Left colon (tissue), 2 donors: ENCODE results near the gene ZFPM1. TPM values are rescaled to one million over a fixed set of nuclear protein-coding genes. Genes with fewer than 3 reads are reported as not detected.

ENCODE experiments used
- ATAC-seq: fragments of 200-7000 bp; cut with Tn5 transposase; one replicate; pipeline ENCODE4 v1.9.1; 2020; ENCODE audit warnings: mild to moderate bottlenecking, moderate library complexity
- DNase-seq, 2 donors: peaks; one replicate each; pipeline ENCODE4 v3.0.0-alpha.2; 2020
- intact Hi-C, 2 donors: fragments of 100-400 bp; cut with DNase I in 1 of 2; cut with micrococcal nuclease in 1 of 2; formaldehyde crosslinking; loops; one replicate each; pipeline versions ENCODE4 v1.11.2 to v1.14.0; 2022; cut with DNase I, micrococcal nuclease
- total RNA-seq, 2 donors: library from RNA; stranded (reverse); fragmentation: NEBNext Ultra II Directional; extraction: Animal tissue kit (Norgen Biotek cat#: 25700); gene quantifications; one replicate each; pipeline ENCODE4 v1.2.1, GENCODE V29; 2021
- donor health status: DM: no; HTN: no; CAD: no.
- donor health status: DM: yes; HTN: yes; CAD: no.

ZFPM1 gene
- total RNA-seq, 2 donors from 2014 or later: 8.0 to 11.3 TPM

GRCh38 chr16:88415713-88416323, 37.3 kb upstream of the ZFPM1 start:
- intact Hi-C loops: no loop called here
- DNase-seq (no peak), ATAC-seq (peak; percentile 16)

GRCh38 chr16:88416686-88417085, 36.4 kb upstream of the ZFPM1 start:
- no peak for DNase-seq
- ATAC-seq: no peak
- intact Hi-C loops: no loop called here

GRCh38 chr16:88417684-88418476, 35.2 kb upstream of the ZFPM1 start:
- ATAC-seq (no peak), DNase-seq (no peak)
- intact Hi-C loops: no loop called here

DNA sequence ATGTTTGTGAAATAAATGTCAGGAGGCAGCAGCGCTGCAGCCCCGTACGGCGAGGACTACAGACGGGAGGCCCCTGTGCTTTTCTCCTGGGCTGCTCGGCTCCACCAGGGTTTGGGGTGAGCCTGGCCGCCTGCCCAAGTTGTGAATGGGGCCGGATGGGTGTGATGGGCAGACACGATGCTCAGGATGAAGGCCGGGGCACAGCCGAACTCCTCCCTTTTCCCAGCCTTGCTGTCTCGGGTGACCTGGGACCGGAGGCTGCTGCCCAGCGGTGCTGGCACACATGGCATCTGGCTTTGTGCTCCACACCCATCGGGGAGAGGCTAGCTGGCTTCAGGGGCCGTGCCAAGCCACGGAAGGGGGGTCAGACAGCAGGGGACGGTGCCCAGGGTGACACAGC, 34.2 kb upstream of the ZFPM1 start:
- DNase-seq (no peak), ATAC-seq (no peak)
- intact Hi-C loops: no loop called here

DNA sequence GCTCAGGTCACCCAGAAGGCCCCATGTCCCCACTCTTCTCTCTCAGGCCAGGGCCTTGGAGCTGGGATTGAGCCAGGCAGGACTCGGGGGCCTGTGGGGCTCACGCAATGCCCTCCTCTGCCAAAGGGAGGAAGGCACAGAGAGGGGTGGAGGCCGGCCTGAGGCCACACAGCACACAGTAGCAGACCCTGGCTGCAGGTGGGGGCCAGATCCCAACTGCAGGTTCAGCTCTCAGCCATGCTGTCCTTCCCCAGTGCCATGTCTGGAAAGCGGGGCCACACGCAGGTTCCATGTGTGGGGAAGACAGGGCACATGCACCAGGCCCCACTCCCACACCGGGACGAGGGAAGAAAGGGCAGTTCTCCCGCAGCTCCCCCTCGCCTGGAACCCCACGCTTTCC, 33.3 kb upstream of the ZFPM1 start:
- DNase-seq (no peak), ATAC-seq (no peak)
- intact Hi-C loops: no loop called here

DNA sequence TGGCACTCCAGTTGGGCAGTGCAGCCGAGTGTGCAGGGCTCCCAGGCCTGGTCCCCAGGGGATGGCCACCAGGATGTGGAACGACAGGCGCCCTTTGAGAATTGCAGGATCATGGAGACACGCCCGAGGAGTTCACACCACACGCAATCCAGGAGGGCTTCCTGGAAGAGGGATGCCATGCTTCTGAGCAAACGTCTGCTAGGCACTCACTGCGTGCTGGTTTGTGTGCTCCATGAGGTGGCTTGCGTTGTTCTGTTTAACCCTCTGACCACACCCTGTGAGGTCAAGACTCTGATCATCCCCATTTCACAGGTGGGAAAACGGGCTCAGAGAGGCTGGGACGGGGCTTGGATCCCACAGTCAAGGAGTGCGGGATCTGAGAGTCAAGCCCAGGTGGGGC, 32.6 kb upstream of the ZFPM1 start:
- DNase-seq (no peak), ATAC-seq (no peak)
- intact Hi-C loops: no loop called here

DNA sequence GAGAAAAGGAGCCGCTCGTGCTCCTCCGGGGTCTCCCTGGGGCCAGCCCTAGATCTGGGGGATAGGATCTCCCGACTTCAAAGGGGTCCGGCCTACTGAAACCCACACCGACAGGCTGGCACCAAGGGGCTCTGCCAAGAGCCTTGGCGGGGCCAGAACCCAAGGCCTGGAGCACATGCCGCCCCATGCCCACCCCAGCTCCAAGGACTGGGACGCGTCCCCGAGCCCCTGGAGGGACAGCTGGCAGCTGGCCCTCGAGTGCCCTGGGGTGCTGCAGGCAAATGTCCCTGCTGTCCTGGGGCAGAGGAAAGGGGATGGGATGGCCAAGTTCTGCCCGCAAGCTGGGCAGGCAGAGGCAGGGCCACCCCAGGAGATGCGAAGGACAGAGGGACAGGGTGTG, 31.8 kb upstream of the ZFPM1 start:
- DNase-seq (no peak), ATAC-seq (no peak)
- intact Hi-C loops: no loop called here

DNA sequence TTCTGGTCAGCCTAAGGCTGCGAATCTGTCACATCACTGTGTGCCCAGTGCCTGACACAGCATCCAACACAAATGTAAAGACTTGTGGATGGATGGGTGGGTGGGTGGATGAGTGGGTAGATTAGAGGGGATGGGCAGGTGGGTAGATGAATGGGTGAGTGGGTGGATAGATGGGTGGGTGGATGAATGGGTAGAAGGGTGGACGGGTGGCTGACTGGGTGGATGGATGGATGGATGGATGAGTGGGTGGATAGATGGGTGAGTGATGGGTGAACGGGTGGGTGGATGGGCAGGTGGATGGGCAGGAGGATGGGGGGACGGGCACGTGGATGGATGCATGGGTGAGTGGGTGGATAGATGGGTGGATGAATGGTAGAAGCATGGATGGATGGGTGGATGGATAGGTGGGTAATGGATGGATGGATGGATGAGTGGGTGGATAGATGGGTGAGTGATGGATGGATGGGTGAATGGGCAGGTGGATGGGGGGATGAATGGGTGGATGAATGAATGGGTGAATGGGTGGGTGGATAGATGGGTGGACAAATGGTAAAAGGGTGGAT, 31.1 kb upstream of the ZFPM1 start:
- intact Hi-C loops: no loop called here
- ATAC-seq: no peak
- no peak for DNase-seq

- intact Hi-C loops: no loop called here
- ATAC-seq (no peak), DNase-seq (no peak)
These were observed 30.2 kb upstream of the ZFPM1 start for GRCh38 chr16:88422733-88423447.

DNA sequence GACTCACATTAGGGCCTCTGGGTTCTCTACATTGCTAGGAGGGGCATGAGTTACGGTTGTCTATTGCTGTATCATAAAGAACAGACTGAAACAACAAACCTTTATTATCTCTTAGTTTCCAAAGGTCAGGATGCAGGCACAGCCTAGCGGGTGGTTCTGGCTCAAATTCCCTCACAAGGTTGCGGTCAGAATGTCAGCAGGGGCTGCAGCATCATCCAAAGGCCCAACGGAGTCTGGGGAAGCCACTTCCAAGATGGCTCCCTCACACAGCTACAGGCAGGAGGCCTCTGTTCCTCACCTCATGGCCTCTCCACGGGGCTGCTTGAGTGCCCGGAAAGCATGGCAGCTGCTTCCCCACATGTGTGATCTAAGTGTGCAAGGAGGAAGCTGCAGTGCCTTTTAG, 29.6 kb upstream of the ZFPM1 start:
- intact Hi-C loops: no loop called here
- ATAC-seq (peak; percentile 80), DNase-seq (no peak)

GRCh38 chr16:88424587-88425235, 28.4 kb upstream of the ZFPM1 start:
- DNase-seq (no peak), ATAC-seq (no peak)
- intact Hi-C loops: no loop called here

GRCh38 chr16:88426018-88426417, 27.1 kb upstream of the ZFPM1 start:
- ATAC-seq (no peak), DNase-seq (no peak)
- intact Hi-C loops: no loop called here

DNA sequence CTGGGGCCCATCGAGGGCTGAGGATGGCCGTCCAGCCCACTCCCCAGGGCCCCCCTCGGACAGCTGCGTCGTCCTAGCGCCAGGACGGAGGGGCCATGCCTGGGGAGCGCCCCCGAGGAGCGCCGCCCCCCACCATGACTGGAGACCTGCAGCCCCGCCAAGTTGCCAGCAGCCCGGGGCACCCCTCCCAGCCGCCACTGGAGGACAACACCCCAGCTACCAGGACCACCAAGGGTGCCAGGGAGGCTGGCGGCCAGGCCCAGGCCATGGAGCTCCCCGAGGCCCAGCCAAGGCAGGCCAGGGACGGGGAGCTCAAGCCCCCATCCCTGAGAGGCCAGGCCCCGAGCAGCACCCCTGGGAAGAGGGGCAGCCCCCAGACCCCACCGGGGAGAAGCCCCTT, 25.7 kb upstream of the ZFPM1 start:
- ATAC-seq (no peak), DNase-seq (no peak)
- intact Hi-C loops: no loop called here

DNA sequence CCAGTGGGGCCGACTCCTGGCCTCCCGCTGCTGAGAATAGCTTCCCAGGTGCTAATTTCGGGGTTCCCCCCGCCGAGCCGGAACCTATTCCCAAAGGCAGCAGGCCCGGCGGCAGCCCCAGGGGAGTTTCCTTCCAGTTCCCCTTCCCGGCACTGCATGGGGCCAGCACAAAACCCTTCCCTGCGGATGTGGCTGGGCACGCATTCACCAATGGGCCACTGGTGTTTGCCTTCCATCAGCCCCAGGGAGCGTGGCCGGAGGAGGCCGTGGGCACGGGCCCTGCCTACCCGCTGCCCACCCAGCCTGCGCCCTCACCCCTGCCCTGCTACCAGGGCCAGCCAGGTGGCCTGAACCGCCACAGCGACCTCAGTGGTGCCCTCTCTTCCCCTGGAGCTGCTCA, 24.9 kb upstream of the ZFPM1 start:
- intact Hi-C loops: no loop called here
- DNase-seq (no peak), ATAC-seq (no peak)

DNA sequence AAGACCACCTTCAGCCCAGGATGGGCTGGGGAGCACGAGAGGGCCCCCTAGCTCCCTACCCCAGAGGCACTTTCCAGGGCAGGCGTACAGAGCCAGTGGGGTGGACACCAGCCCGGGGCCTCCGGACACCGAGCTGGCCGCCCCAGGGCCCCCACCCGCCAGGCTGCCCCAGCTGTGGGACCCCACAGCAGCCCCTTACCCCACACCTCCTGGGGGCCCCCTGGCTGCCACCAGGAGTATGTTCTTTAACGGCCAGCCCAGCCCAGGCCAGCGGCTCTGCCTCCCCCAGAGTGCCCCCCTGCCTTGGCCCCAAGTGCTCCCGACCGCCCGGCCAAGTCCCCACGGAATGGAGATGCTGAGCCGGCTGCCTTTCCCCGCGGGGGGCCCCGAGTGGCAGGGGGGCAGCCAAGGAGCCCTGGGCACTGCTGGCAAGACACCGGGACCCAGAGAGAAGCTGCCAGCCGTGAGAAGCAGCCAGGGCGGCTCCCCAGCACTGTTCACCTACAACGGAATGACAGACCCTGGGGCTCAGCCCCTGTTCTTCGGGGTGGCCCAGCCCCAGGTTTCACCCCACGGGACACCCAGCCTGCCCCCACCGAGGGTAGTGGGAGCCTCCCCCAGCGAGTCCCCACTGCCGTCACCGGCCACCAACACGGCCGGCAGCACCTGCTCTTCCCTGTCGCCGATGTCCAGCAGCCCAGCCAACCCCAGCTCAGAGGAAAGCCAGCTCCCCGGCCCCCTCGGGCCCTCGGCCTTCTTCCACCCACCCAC, 24.3 kb upstream of the ZFPM1 start:
- DNase-seq (no peak), ATAC-seq (no peak)
- intact Hi-C loops: no loop called here

- intact Hi-C loops: no loop called here
- no peak for ATAC-seq
- no peak for DNase-seq
These were observed 23.5 kb upstream of the ZFPM1 start for GRCh38 chr16:88429387-88430184.

- no peak for ATAC-seq
- intact Hi-C loops: no loop called here
- DNase-seq: no peak
These were observed 22.9 kb upstream of the ZFPM1 start for GRCh38 chr16:88430185-88430523.
